Keratinocyte (primary cell): ENCODE measurements around the gene MAL. TPM values are rescaled to one million over a fixed set of nuclear protein-coding genes. Genes with fewer than 3 reads are reported as not detected.

Source experiments
- DNase-seq: peaks from one replicate; pipeline ENCODE4 v3.0.0-alpha.2; 2011; ENCODE audit warnings: low read depth, missing footprints, low spot score
- FAIRE-seq: peaks from 2 replicates; lab custom pipeline; 2011; peaks lifted over from hg19 to GRCh38; lab: Jason Lieb, UNC
- H2AFZ ChIP-seq: 2 replicates; pipeline ENCODE4 v1.6.0; 2012; ENCODE audit warnings: low read length, control low read depth, inconsistent platforms; ENCODE audit not compliant: control insufficient read depth
- H3K27ac ChIP-seq: 2 replicates; pipeline ENCODE4 v1.5.1; 2011; ENCODE audit warnings: low read length; ENCODE audit not compliant: control insufficient read depth, insufficient read depth
- H3K27me3 ChIP-seq: 3 replicates; pipeline ENCODE4 v1.6.0; 2011; ENCODE audit warnings: low read length; ENCODE audit not compliant: control insufficient read depth, insufficient read depth; ENCODE audit errors: extremely low read depth
- H3K36me3 ChIP-seq, 2 experiments: 2 replicates in 1 of 2; 3 replicates in 1 of 2; pipeline ENCODE4 v1.5.1; 2011; ENCODE audit warnings: low read length in 2 of 2, mild to moderate bottlenecking in 1 of 2; ENCODE audit not compliant: control insufficient read depth in 2 of 2, insufficient read depth in 2 of 2; ENCODE audit errors: extremely low read depth in 1 of 2
- H3K4me1 ChIP-seq: 3 replicates; pipeline ENCODE4 v1.5.1; 2011; ENCODE audit warnings: low read length; ENCODE audit not compliant: control insufficient read depth, insufficient read depth; ENCODE audit errors: extremely low read depth
- H3K4me2 ChIP-seq: 3 replicates; pipeline ENCODE4 v1.6.0; 2011; ENCODE audit warnings: low read depth, low read length; ENCODE audit not compliant: control insufficient read depth, insufficient read depth; ENCODE audit errors: extremely low read depth
- H3K4me3 ChIP-seq, 3 experiments: fragments of 200-600 bp in 1 of 3; sonication (generic) in 1 of 3; 2 replicates in 2 of 3; 3 replicates in 1 of 3; pipeline ENCODE4 v1.5.1; 2011 to 2016; ENCODE audit warnings: low read length in 3 of 3, mild to moderate bottlenecking in 3 of 3, control low read depth in 2 of 3, inconsistent platforms in 1 of 3, low read depth in 1 of 3, mixed read lengths in 1 of 3, mixed run types in 1 of 3, moderate library complexity in 1 of 3; ENCODE audit not compliant: control insufficient read depth in 2 of 3, insufficient read depth in 2 of 3; ENCODE audit errors: extremely low read depth in 1 of 3
- H3K79me2 ChIP-seq: 2 replicates; pipeline ENCODE4 v1.6.0; 2012; ENCODE audit warnings: low read length; ENCODE audit not compliant: control insufficient read depth, insufficient read depth
- H3K9ac ChIP-seq: 3 replicates; pipeline ENCODE4 v1.6.0; 2011; ENCODE audit warnings: low read length; ENCODE audit not compliant: control insufficient read depth, insufficient read depth; ENCODE audit errors: extremely low read depth
- H3K9me1 ChIP-seq: 3 replicates; pipeline ENCODE4 v1.6.0; 2011; ENCODE audit warnings: low read length; ENCODE audit not compliant: control insufficient read depth, insufficient read depth; ENCODE audit errors: extremely low read depth
- H3K9me3 ChIP-seq: 2 replicates; pipeline ENCODE4 v1.5.1; 2012; ENCODE audit warnings: low read depth, low read length; ENCODE audit not compliant: control insufficient read depth
- H4K20me1 ChIP-seq: 3 replicates; pipeline ENCODE4 v1.6.0; 2011; ENCODE audit warnings: low read length; ENCODE audit not compliant: control insufficient read depth, insufficient read depth; ENCODE audit errors: extremely low read depth
- EZH2 ChIP-seq: IDR thresholded peaks from one replicate; pipeline ENCODE4 v1.6.1; 2012; ENCODE audit warnings: inconsistent platforms, mild to moderate bottlenecking, low read length, moderate library complexity
- dilution Hi-C: fragments of 300-500 bp; cut with MboI; formaldehyde crosslinking; loops from one replicate; pipeline ENCODE4 v1.7.0; 2020; ENCODE audit warnings: low sequenced_read_pairs; ENCODE audit not compliant: extremely low pct_ligation_motif_present
- polyA plus RNA-seq, 5 experiments: library from polyadenylated mRNA; depleted of rRNA in 3 of 5; stranded (reverse) in 3 of 5; stranded (forward) in 1 of 5; unstranded in 1 of 5; fragments of >200 nt; gene quantifications; 1 replicate in 1 of 5; 2 replicates in 3 of 5; 3 replicates in 1 of 5; pipeline versions ENCODE4 v1.2.1 to v1.2.3, GENCODE V29; 2011 to 2012; ENCODE audit warnings: missing spikeins in 2 of 5, low read depth in 1 of 5, low replicate concordance in 1 of 5
- TF ChIP-seq, protein P1 (sequence below), 3 experiments: IDR thresholded peaks in 1 of 3; conservative IDR thresholded peaks in 1 of 3; optimal IDR thresholded peaks in 1 of 3; 2 replicates in 2 of 3; 3 replicates in 1 of 3; pipeline versions ENCODE3 to v1.5.1; 2011; ENCODE audit warnings: low read length in 3 of 3, mild to moderate bottlenecking in 3 of 3, moderate library complexity in 2 of 3, control low read depth in 1 of 3, inconsistent platforms in 1 of 3; ENCODE audit not compliant: insufficient read depth in 2 of 3; ENCODE audit errors: extremely low read depth in 1 of 3

The MAL gene
- polyA plus RNA-seq, 1 donor (not counting 4 experiments of a cell fraction or from before 2014, with no cell fraction given): not detected

GRCh38 chr2:95042472-95043271 lies 17.2 kb downstream of the MAL start:
- Histone ChIP-seq H3K4me2 (no peak overlapping the region), H3K36me3 (no peaks in the 10 kb centered on the region), H3K4me3 (no peak overlapping the region), H3K27me3 (peaks cover 19% of the 10 kb centered on the region), H2AFZ (no peak overlapping the region), H3K9ac (no peak overlapping the region), H3K27ac (no peak overlapping the region), H3K4me1 (no peaks in the 10 kb centered on the region), H4K20me1 (no peaks in the 10 kb centered on the region), H3K9me1 (no peaks in the 10 kb centered on the region), H3K9me3 (peaks cover 3% of the 10 kb centered on the region), H3K79me2 (no peaks in the 10 kb centered on the region)
- TF ChIP-seq, protein P1, sequence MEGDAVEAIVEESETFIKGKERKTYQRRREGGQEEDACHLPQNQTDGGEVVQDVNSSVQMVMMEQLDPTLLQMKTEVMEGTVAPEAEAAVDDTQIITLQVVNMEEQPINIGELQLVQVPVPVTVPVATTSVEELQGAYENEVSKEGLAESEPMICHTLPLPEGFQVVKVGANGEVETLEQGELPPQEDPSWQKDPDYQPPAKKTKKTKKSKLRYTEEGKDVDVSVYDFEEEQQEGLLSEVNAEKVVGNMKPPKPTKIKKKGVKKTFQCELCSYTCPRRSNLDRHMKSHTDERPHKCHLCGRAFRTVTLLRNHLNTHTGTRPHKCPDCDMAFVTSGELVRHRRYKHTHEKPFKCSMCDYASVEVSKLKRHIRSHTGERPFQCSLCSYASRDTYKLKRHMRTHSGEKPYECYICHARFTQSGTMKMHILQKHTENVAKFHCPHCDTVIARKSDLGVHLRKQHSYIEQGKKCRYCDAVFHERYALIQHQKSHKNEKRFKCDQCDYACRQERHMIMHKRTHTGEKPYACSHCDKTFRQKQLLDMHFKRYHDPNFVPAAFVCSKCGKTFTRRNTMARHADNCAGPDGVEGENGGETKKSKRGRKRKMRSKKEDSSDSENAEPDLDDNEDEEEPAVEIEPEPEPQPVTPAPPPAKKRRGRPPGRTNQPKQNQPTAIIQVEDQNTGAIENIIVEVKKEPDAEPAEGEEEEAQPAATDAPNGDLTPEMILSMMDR (optimal IDR thresholded peaks at IDR 0.05 in 1 of 3, IDR thresholded peaks at IDR 0.05 in 1 of 3, conservative IDR thresholded peaks at IDR 0.05 in 1 of 3; ENCODE audit: extremely low read depth in 1 of 3, insufficient read depth in 2 of 3, low read length in 3 of 3): peak in 1 of 3 experiments; percentile 19
- no peak for TF ChIP-seq EZH2
- FAIRE-seq (no peak), DNase-seq (no peak)
- dilution Hi-C loops: no loop called here

DNA sequence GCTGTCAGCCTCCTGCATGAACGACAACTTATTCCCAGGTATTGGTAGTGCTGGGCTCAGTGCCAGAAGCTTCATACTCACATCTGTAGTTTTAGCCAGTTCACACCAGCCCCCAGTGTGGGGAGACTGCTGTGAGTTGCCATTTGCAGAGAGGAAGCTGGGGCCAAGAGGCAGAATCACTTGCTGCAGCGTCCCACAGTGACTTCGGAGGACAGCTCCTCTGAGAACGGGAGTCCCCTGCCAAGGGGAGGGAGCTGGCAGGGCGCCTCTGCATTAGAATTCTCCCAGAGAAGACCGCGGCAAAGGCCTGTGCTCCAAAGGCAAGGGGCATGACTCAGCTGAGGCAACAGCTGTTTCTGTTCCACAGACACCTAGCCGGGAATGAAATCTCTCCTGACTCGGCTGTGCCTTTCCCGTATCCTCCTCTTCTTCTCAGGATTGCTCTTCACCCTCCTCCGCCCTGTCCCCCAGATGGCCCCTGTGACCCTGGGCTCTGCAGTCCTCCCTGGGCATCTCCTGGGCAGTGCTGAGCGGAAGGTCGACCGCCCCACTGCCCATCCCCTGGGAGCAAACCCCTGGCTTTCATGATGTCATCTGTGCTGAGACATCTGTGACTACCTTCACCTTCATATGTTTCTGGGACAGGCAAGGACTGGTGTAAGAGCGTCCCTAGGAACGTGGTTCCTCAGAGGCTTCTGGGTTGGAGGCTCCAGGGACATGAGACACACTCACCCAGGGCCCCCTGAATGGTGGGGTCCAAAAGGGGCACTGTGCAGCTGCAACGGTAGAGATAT lies 18.0 kb downstream of the MAL start:
- FAIRE-seq: no peak
- H3K4me3 ChIP-seq: no peak overlapping the region
- TF ChIP-seq, protein P1 (optimal IDR thresholded peaks at IDR 0.05 in 1 of 3, IDR thresholded peaks at IDR 0.05 in 1 of 3, conservative IDR thresholded peaks at IDR 0.05 in 1 of 3; ENCODE audit: extremely low read depth in 1 of 3, insufficient read depth in 2 of 3, low read length in 3 of 3): no peak
- no peak for TF ChIP-seq EZH2

More for the DNA sequence above, 18.0 kb downstream of the MAL start:
- dilution Hi-C loops: no loop called here
- no peaks in the 10 kb centered on the region for H3K4me1 ChIP-seq
- peak overlapping the region; percentile 29 for H3K4me2 ChIP-seq
- peaks cover 19% of the 10 kb centered on the region for H3K27me3 ChIP-seq
- no peaks in the 10 kb centered on the region for H3K9me1 ChIP-seq
- no peak overlapping the region for H3K9ac ChIP-seq
- no peak for DNase-seq
- no peaks in the 10 kb centered on the region for H3K9me3 ChIP-seq
- peak overlapping the region; percentile 28 for H2AFZ ChIP-seq
- no peaks in the 10 kb centered on the region for H4K20me1 ChIP-seq
- no peaks in the 10 kb centered on the region for H3K79me2 ChIP-seq
- H3K27ac ChIP-seq: no peak overlapping the region
- no peaks in the 10 kb centered on the region for H3K36me3 ChIP-seq
